Neuron (in vitro differentiated cells): ENCODE measurements around the gene CYTH3.

ENCODE experiments used
- H2AFZ ChIP-seq: one replicate; pipeline ENCODE4 v1.6.1; 2013; ENCODE audit warnings: low read depth, mild to moderate bottlenecking, inconsistent platforms, low read length, moderate library complexity
- H3K27me3 ChIP-seq: one replicate; pipeline ENCODE4 v1.6.1; 2013; ENCODE audit warnings: low read length; ENCODE audit not compliant: insufficient read depth
- H3K36me3 ChIP-seq: one replicate; pipeline ENCODE4 v1.6.1; 2013; ENCODE audit warnings: low read length; ENCODE audit not compliant: insufficient read depth
- H3K4me1 ChIP-seq: one replicate; pipeline ENCODE4 v1.6.1; 2013; ENCODE audit warnings: low read length; ENCODE audit not compliant: insufficient read depth
- H3K4me3 ChIP-seq: 2 replicates; pipeline ENCODE4 v1.5.1; 2013; ENCODE audit warnings: mild to moderate bottlenecking, low read length, moderate library complexity
- H3K9me3 ChIP-seq: one replicate; pipeline ENCODE4 v1.6.1; 2013; ENCODE audit warnings: low read length

Gene CYTH3

DNA sequence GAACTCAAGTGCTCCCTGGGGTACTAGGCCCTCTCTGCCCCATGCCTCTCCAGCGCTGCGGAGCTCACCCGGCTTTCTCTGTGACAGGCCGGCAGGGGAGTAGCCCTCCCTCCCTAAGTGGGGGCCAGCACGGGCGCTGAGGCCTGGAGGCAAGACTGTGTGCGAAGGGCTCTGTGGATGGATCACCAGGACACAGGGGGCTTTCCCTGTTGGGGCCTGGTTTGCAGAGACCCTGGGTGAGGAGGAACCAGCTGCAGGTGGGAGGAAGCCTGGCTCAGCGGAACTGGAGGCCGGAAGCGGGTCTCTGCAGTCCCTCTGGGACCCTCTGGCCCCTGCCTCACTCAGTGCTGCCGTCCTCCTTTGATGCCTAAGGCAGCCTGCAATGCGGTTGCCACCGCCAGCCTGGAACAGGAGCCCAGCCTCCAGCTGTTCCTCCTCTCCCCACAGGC, 106.0 kb downstream of the CYTH3 start:
- Histone ChIP-seq H3K9me3 (no peaks in the 10 kb centered on the region), H3K36me3 (peaks cover 39% of the 10 kb centered on the region), H3K4me1 (no peaks in the 10 kb centered on the region), H3K4me3 (no peak overlapping the region), H3K27me3 (no peaks in the 10 kb centered on the region), H2AFZ (no peak overlapping the region)

DNA sequence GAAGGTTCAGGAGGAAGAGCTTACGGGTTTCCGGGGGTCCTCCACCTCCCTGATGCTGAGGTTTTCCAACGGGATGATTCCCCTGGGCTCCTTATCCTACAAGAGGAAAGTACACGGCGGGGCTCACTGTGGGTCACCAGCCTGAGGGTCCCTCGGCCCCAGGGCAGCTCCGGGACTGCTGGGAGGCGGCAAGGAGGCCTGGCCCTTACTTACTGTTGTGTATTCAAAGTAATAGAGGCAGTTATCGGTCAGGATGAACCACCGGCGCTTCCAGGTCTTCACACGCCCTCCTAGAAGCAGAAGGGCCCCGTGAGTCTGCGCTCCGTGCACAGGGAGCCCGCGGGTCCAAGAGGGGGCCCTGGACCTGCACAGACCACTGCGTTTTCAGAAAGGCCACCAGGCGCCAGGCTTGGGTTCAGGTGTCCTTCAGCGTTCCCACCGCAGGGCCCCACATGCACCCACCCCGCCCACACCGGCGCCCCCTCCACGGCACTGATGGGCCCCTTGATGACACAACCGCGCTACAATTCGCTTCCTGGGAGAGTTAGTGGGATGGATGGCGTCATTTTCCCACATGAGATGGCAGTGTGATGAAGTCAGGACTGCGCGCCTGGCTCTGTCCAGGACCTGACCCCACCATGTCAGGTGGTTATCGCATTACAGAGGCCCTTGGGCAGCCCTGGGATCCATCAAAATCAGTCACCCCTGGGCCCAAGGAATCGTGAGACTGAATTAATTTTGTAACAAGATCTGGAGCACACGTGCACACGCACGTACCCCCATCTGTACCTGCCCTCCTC, 106.7 kb downstream of the CYTH3 start:
- Histone ChIP-seq H3K4me3 (no peak overlapping the region), H2AFZ (no peak overlapping the region), H3K36me3 (peaks cover 39% of the 10 kb centered on the region), H3K4me1 (no peaks in the 10 kb centered on the region), H3K9me3 (no peaks in the 10 kb centered on the region), H3K27me3 (no peaks in the 10 kb centered on the region)

DNA sequence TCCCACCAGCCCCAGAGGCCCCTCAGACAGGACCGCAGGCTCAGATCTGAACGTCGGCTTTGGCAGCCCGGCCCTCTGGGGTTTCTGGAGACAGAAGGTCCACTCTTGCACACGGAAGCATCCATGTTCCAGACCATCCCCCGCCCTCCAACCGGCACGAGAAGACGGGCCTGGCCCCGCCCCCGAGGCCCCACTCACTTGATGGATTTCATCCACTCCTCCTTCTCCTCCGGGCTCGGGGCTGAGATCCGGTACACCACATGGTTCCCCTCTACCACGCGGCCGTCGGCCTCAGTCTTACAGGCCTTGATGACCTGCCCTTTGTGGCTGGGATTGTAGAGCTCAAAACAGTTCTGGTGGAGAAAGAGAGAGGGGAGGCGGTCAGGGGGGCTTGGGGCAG, 107.3 kb downstream of the CYTH3 start:
- Histone ChIP-seq H3K4me3 (no peak overlapping the region), H2AFZ (no peak overlapping the region), H3K4me1 (no peaks in the 10 kb centered on the region), H3K36me3 (peaks cover 38% of the 10 kb centered on the region), H3K9me3 (no peaks in the 10 kb centered on the region), H3K27me3 (no peaks in the 10 kb centered on the region)

DNA sequence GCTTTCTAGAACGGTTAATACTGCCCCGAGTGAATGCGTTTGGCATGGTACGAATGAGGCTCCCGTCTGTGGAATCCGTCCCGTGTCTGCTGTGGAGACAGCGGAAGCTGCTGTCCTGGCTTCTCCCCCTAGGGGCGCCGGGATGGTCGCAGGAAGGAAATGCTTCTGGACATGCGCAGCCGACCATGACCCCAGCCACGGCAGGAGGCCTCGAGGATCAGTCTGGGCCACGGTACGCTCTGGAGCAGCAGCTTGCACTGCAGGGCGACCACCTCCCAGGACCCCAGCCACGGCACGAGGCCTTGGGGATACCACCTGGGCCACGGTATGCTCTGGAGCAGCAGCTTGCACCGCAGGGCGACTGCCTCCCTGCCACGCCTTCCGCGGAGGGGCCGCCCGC, 107.9 kb downstream of the CYTH3 start:
- H3K9me3 ChIP-seq = no peaks in the 10 kb centered on the region
- H3K4me3 ChIP-seq = no peak overlapping the region
- no peak overlapping the region for H2AFZ ChIP-seq
- no peaks in the 10 kb centered on the region for H3K4me1 ChIP-seq
- H3K36me3 ChIP-seq = peaks cover 39% of the 10 kb centered on the region
- no peaks in the 10 kb centered on the region for H3K27me3 ChIP-seq

DNA sequence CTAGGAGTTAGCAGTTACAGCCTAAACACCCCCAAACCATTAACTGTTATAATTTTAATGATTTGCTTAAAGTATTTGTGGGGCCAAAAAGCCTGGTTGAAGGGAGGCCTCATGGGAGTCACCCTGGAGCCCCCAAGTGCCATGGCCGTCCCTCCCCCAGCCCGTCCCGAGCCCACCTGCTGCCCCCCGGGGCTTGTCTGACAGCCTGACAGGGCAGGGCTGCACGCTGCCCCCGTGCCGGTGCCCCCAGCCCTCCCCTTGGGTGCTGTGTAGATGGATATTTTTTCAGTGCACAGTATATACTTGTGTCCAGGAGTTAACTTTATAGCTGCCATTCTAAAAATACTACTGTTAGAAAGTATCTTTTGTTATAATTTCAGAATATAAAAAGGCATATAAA, 108.4 kb downstream of the CYTH3 start:
- Histone ChIP-seq H3K36me3 (peaks cover 42% of the 10 kb centered on the region), H2AFZ (no peak overlapping the region), H3K27me3 (no peaks in the 10 kb centered on the region), H3K9me3 (no peaks in the 10 kb centered on the region), H3K4me1 (no peaks in the 10 kb centered on the region), H3K4me3 (no peak overlapping the region)

DNA sequence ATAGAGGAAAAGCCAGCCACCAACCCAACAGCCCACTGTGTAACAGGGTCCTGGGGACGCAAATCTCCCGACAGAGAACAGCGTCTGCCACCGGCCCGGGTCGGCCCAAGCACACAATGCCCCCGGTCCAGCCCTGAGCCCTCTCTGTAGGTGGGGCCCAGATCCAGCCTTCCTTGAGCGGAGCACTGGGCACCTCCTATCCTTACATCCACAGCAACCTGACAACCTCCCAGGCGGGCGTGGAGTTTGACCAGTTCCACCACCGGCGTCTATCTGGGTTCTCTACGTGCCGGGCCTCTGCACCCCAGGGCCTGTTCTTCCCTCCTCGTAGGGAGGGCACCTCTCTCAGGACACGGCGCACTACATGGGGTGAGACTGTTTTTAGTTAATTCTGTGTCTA, 109.0 kb downstream of the CYTH3 start:
- Histone ChIP-seq H3K27me3 (no peaks in the 10 kb centered on the region), H3K9me3 (no peaks in the 10 kb centered on the region), H2AFZ (no peak overlapping the region), H3K36me3 (peaks cover 48% of the 10 kb centered on the region), H3K4me3 (no peak overlapping the region), H3K4me1 (no peaks in the 10 kb centered on the region)

DNA sequence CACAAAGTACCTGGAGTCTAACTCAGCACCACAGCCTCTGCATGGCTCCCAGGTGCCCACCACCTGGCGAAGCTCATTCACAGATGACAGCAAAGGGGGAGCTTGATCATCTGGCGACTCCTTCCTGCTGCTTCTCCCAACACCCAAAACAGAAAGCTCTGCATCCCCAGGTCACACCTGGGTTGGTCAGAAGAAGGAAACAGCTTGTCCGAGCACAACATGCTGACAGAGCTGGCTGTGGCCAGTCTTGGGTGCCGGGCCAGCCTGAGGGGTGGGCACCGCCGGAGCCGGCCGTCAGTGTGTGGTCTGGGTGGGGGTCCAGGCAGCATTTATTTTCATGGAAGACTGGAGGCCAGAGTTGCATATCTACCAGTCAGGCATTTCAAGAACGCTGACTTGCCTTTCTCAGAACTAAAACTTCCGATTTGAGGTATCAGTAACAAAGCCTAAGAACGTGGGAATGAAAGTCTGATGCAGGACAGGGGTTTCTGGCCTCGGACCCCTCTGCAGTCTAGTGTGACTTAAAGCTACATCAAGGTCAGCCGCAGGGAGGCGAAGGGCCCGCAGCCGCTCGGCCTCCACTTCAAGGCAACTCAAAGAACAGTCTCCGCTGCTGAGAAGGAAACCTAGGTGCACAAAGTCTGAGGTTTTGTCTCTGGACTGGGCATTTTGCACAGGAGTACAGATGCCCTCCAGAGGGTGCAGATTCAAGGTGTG, 109.6 kb downstream of the CYTH3 start:
- Histone ChIP-seq H3K4me3 (no peak overlapping the region), H3K4me1 (no peaks in the 10 kb centered on the region), H3K27me3 (no peaks in the 10 kb centered on the region), H2AFZ (no peak overlapping the region), H3K36me3 (peaks cover 54% of the 10 kb centered on the region), H3K9me3 (no peaks in the 10 kb centered on the region)

DNA sequence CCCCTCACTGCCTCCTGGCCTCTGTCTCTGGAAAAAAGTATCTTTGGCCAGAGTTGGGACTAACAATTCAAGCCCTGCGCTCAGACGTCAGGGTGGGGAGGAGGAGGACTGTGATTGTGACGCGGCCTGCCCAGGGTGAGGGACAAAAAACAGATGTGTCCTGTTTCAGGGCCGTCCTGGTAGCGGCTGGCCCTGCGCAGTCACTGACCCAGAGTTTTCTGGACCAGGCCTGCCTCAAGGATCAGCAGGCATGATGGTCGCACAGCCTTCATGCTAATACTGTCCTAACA, 110.1 kb downstream of the CYTH3 start:
- peaks cover 58% of the 10 kb centered on the region for H3K36me3 ChIP-seq
- no peaks in the 10 kb centered on the region for H3K9me3 ChIP-seq
- no peak overlapping the region for H3K4me3 ChIP-seq
- H3K4me1 ChIP-seq = no peaks in the 10 kb centered on the region
- no peak overlapping the region for H2AFZ ChIP-seq
- H3K27me3 ChIP-seq = no peaks in the 10 kb centered on the region

DNA sequence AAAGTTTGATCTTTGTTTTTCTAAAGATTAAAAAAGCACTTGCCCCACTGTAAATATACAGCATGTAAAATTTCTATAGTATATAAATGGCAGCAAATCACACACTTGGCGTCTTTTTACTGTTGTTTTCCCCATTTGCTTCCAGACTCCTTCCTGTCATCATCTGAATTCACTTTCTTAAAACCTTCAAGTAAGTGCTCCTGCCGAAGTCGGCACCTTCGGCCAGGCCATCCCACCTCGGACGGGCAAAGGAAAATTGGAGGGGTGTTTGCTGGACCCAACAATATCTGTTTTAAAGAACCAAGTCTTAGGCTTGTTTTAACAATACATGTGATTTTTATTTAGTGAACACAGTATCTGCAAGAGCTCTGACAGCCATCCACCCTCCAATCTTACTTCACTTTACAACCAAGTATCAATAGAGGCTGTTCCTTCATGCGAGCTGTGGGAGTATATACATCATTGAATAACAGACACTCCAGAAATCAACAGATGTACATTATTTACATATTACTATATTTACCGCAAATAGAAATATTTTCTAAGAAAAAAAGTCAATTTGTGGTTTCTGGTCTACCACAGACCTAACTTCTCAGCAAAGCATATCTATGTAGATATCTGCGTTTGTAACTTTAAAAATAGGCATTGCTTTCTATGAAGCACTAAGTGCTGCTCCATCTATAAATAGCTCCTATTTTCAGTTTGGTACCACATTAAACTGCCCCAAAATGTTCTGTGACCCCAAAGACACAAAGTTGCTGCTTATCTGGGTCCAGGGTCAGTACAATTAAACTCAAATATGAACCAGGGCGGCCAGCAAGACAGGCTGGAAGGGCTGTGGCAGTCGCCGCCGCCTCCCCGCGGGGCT, 110.7 kb downstream of the CYTH3 start:
- H3K4me3 ChIP-seq = no peak overlapping the region

DNA sequence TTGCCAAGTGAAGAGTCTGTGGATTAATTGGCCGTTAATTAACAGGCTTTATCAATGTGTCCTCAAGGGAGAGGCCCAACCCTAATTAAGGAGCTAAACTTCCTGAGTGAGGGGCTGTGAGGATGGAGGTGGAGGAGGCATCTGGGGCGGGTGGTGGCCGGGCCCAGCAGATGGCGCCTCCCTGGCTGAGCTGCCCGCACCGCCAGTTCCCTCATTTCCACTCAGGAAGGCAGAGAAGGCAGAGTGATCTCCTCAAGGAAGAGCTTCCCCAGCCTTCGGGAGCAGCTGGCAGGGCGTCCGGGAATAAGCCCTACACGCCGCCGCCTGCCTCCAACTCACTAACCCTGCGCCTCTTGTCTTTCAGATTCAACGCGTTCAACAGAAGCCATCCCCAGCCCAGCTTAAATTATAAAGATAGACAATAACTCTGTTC, 112.2 kb downstream of the CYTH3 start:
- H3K36me3 ChIP-seq = peaks cover 78% of the 10 kb centered on the region
- no peak overlapping the region for H3K4me3 ChIP-seq
- no peak overlapping the region for H2AFZ ChIP-seq
- no peaks in the 10 kb centered on the region for H3K4me1 ChIP-seq
- H3K9me3 ChIP-seq = no peaks in the 10 kb centered on the region
- H3K27me3 ChIP-seq = no peaks in the 10 kb centered on the region

More for the DNA sequence above, 110.7 kb downstream of the CYTH3 start:
- Histone ChIP-seq H2AFZ (no peak overlapping the region), H3K9me3 (no peaks in the 10 kb centered on the region), H3K36me3 (peaks cover 63% of the 10 kb centered on the region), H3K4me1 (no peaks in the 10 kb centered on the region), H3K27me3 (no peaks in the 10 kb centered on the region)

DNA sequence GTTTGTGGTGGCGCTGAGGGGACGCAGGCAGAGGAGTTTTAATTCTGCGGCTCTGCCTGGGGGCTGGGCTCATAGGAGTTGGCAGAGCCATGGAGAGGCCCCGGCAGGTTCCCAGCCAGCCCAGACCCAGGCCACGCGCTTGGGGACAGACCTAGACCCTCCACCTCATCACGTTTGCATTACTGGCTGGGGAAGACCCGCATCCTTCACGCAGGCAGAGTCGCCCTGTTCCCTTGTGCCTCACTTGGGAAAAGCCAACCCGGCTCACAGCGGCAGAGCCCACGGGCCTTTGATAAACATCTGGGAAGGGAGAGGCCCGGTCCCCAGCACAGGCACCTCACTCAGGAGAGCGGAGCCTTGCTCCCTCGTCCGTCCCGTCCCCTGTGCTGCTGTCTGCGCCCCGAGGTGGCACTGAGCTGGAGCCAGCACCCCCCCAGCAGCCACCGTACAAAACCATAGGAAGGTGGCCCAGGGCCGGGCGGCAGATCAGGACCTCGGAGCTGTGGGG, 112.8 kb downstream of the CYTH3 start:
- Histone ChIP-seq H3K36me3 (peaks cover 78% of the 10 kb centered on the region), H3K27me3 (no peaks in the 10 kb centered on the region), H2AFZ (no peak overlapping the region), H3K4me1 (no peaks in the 10 kb centered on the region), H3K4me3 (no peak overlapping the region), H3K9me3 (no peaks in the 10 kb centered on the region)

DNA sequence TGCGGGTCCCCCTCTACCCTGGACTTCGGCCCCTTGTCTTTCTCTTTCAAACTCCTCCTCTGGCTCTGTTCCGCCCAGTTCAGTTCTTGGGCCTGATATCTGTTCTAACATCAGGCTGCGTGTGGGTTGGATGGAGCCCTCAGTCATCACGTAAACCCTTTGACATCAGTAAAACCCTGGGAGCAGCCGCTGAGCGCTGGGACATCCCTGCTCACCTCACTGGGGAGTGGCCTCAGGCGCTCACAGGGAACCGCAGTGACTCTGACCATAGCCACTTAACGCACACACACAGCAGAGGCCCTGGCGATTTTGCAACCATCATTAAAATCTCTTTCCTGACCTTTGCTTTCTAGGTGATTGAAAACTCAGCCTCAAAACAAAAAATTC, 113.3 kb downstream of the CYTH3 start:
- Histone ChIP-seq H3K9me3 (no peaks in the 10 kb centered on the region), H3K4me1 (no peaks in the 10 kb centered on the region), H2AFZ (no peak overlapping the region), H3K27me3 (no peaks in the 10 kb centered on the region), H3K36me3 (peaks cover 80% of the 10 kb centered on the region), H3K4me3 (no peak overlapping the region)
